ENCODE results near the gene TVP23A. TPM values are rescaled to one million over a fixed set of nuclear protein-coding genes. Genes with fewer than 3 reads are reported as not detected.

The TVP23A gene
- total RNA-seq, 1 donor from 2014 or later, result not detected

DNA sequence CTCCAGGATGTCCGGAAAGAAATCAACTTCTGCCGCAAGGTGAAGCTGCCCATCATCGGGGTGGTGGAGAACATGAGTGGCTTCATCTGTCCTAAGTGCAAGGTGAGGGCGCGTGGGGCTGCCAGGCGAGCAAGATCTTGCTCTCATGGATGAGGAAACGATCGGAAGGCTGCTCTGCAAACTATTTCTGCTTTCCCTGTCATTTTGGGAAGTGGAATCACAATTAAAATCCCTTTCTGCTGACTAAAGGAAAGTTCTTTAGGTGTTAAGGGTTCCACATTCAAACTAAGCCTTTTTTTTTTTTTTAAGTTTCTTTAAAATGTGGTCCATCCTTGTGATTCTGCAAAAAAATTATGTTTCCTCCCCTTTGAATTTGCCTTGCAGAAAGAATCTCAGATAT is 57.2 kb downstream of the TVP23A start:
- TF ChIP-seq CTCF (IDR thresholded peaks at IDR 0.05), result no peak
- no peak for DNase-seq (ENCODE audit: extremely low spot score, unreplicated experiment)
- Mint-ChIP-seq H3K36me3 (ENCODE audit: unreplicated experiment) (peaks cover 54% of the 10 kb centered on the region), H3K4me3 (ENCODE audit: unreplicated experiment) (no peak overlapping the region), H3K4me1 (ENCODE audit: unreplicated experiment) (peaks cover 1% of the 10 kb centered on the region), H3K27me3 (ENCODE audit: unreplicated experiment) (no peaks in the 10 kb centered on the region), H3K27ac (ENCODE audit: unreplicated experiment) (no peak overlapping the region), H3K9me3 (ENCODE audit: unreplicated experiment) (no peaks in the 10 kb centered on the region)

DNA sequence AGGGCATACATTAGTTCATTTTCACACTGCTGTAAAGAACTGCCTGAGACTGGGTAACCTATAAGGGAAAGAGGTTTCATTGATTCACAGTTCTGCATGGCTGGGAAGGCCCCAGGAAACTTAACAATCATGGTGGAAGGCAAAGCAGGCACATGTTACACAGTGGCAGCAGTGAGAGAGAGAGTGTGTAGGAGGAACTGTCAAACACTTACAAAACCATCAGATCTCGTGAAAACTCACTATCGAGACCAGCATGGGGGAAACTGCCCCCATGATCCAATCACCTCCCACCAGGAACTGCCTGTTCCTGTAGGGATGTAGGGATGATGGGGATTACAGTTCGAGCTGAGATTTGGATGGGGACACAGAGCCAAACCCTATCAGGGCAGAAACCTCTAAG is 57.7 kb downstream of the TVP23A start:
- H3K27me3 Mint-ChIP-seq (ENCODE audit: unreplicated experiment), result no peaks in the 10 kb centered on the region
- H3K9me3 Mint-ChIP-seq (ENCODE audit: unreplicated experiment), result no peaks in the 10 kb centered on the region
- no peak overlapping the region for H3K4me3 Mint-ChIP-seq (ENCODE audit: unreplicated experiment)
- H3K36me3 Mint-ChIP-seq (ENCODE audit: unreplicated experiment), result peaks cover 54% of the 10 kb centered on the region
- no peak overlapping the region for H3K27ac Mint-ChIP-seq (ENCODE audit: unreplicated experiment)
- peaks cover 1% of the 10 kb centered on the region for H3K4me1 Mint-ChIP-seq (ENCODE audit: unreplicated experiment)
- no peak for TF ChIP-seq CTCF (IDR thresholded peaks at IDR 0.05)
- no peak for DNase-seq (ENCODE audit: extremely low spot score, unreplicated experiment)

DNA sequence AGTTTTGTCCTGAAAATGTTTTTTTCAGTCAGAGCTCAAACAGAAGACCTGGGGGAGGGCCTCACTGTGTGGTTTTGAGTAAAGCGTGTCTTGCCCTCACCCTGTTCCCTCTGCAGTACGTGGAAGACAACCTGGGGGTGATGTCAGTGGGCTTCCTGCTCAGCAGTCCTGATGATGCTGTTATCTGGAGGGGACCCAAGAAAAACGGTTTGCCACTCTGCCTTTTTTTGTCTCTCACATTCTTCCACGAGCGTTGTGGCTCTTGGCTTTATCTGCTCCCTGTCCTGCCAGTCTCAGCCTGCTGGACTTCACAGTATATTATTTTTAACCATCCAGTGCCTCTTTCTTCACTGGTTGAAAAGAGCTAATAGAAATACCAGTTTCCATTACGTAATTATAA is 62.0 kb downstream of the TVP23A start:
- no peak for DNase-seq (ENCODE audit: extremely low spot score, unreplicated experiment)
- no peak overlapping the region for H3K27ac Mint-ChIP-seq (ENCODE audit: unreplicated experiment)

DNA sequence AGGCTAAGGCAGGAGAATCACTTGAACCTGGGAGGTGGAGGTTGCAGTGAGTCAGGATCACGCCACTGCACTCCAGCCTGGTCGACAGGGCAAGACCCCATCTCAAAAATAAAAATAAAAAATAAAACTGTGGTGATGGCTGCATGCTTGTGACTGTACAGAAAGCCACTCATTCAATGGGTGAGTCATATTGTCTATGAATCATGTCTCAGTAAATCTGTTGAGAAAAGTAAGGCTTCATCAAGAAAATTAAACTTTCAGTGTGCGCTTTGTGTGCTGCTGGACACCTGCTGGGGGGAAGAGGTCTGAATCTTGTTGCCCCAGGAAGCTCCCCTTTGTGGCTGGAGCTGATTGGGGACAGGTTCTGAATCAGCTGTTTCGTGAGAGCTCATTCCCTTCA is 63.7 kb downstream of the TVP23A start:
- peaks cover 3% of the 10 kb centered on the region for H3K4me1 Mint-ChIP-seq (ENCODE audit: unreplicated experiment)
- no peak for TF ChIP-seq CTCF (IDR thresholded peaks at IDR 0.05)
- no peaks in the 10 kb centered on the region for H3K27me3 Mint-ChIP-seq (ENCODE audit: unreplicated experiment)
- no peak overlapping the region for H3K4me3 Mint-ChIP-seq (ENCODE audit: unreplicated experiment)
- H3K27ac Mint-ChIP-seq (ENCODE audit: unreplicated experiment), result no peak overlapping the region
- H3K36me3 Mint-ChIP-seq (ENCODE audit: unreplicated experiment), result peaks cover 26% of the 10 kb centered on the region
- H3K9me3 Mint-ChIP-seq (ENCODE audit: unreplicated experiment), result no peaks in the 10 kb centered on the region
- no peak for DNase-seq (ENCODE audit: extremely low spot score, unreplicated experiment)

More for the DNA sequence above, 62.0 kb downstream of the TVP23A start:
- Mint-ChIP-seq H3K36me3 (ENCODE audit: unreplicated experiment) (peaks cover 36% of the 10 kb centered on the region), H3K9me3 (ENCODE audit: unreplicated experiment) (no peaks in the 10 kb centered on the region), H3K4me1 (ENCODE audit: unreplicated experiment) (peaks cover 3% of the 10 kb centered on the region), H3K27me3 (ENCODE audit: unreplicated experiment) (no peaks in the 10 kb centered on the region), H3K4me3 (ENCODE audit: unreplicated experiment) (no peak overlapping the region)
- no peak for TF ChIP-seq CTCF (IDR thresholded peaks at IDR 0.05)

GRCh38 chr16:10753670-10754069 is 64.9 kb downstream of the TVP23A start:
- Mint-ChIP-seq H3K27me3 (ENCODE audit: unreplicated experiment) (no peaks in the 10 kb centered on the region), H3K9me3 (ENCODE audit: unreplicated experiment) (no peaks in the 10 kb centered on the region), H3K27ac (ENCODE audit: unreplicated experiment) (no peak overlapping the region), H3K36me3 (ENCODE audit: unreplicated experiment) (peaks cover 14% of the 10 kb centered on the region), H3K4me3 (ENCODE audit: unreplicated experiment) (no peak overlapping the region), H3K4me1 (ENCODE audit: unreplicated experiment) (peaks cover 3% of the 10 kb centered on the region)
- no peak for DNase-seq (ENCODE audit: extremely low spot score, unreplicated experiment)
- no peak for TF ChIP-seq CTCF (IDR thresholded peaks at IDR 0.05)
